Osteocyte (in vitro differentiated cells): ENCODE data around the gene CADM2. TPM values are rescaled to one million over a fixed set of nuclear protein-coding genes. Genes with fewer than 3 reads are reported as not detected.
A peak's percentile ranks its signal among the peaks of the same experiment; 100 is the strongest.

ENCODE experiments used
- DNase-seq: peaks from one replicate; pipeline ENCODE4 v3.0.0; 2021; ENCODE audit warnings: mixed read lengths; ENCODE audit not compliant: unreplicated experiment; ENCODE audit errors: extremely low spot score
- H3K27ac Mint-ChIP-seq: one replicate; pipeline ENCODE4 v1.8.0; 2021; ENCODE audit warnings: mild to moderate bottlenecking, mixed read lengths; ENCODE audit not compliant: unreplicated experiment
- H3K27me3 Mint-ChIP-seq: one replicate; pipeline ENCODE4 v1.8.0; 2021; ENCODE audit warnings: mixed read lengths; ENCODE audit not compliant: unreplicated experiment
- H3K36me3 Mint-ChIP-seq: one replicate; pipeline ENCODE4 v1.8.0; 2021; ENCODE audit warnings: mixed read lengths; ENCODE audit not compliant: unreplicated experiment
- H3K4me1 Mint-ChIP-seq: one replicate; pipeline ENCODE4 v1.8.0; 2021; ENCODE audit warnings: mixed read lengths; ENCODE audit not compliant: unreplicated experiment
- H3K4me3 Mint-ChIP-seq: one replicate; pipeline ENCODE4 v1.8.0; 2021; ENCODE audit warnings: mild to moderate bottlenecking, moderate library complexity, mixed read lengths; ENCODE audit not compliant: unreplicated experiment
- H3K9me3 Mint-ChIP-seq: one replicate; pipeline ENCODE4 v1.8.0; 2021; ENCODE audit warnings: mixed read lengths; ENCODE audit not compliant: unreplicated experiment
- total RNA-seq: library from RNA; stranded (reverse); gene quantifications from 2 replicates; pipeline ENCODE4 v1.2.1, GENCODE V29; 2021
- TF ChIP-seq, protein P1 (sequence below): fragments of 200-600 bp; sonication (generic); IDR thresholded peaks from 2 replicates; pipeline ENCODE4 v1.5.0; 2021; ENCODE audit warnings: antibody characterized with exemption, mild to moderate bottlenecking, moderate library complexity

The CADM2 gene
- total RNA-seq, 1 donor from 2014 or later: 1.5 TPM

- Mint-ChIP-seq H3K27ac (no peak overlapping the region), H3K9me3 (no peaks in the 10 kb centered on the region), H3K27me3 (no peaks in the 10 kb centered on the region), H3K4me1 (peaks cover 8% of the 10 kb centered on the region), H3K4me3 (no peak overlapping the region), H3K36me3 (no peaks in the 10 kb centered on the region)
- TF ChIP-seq, protein P1, sequence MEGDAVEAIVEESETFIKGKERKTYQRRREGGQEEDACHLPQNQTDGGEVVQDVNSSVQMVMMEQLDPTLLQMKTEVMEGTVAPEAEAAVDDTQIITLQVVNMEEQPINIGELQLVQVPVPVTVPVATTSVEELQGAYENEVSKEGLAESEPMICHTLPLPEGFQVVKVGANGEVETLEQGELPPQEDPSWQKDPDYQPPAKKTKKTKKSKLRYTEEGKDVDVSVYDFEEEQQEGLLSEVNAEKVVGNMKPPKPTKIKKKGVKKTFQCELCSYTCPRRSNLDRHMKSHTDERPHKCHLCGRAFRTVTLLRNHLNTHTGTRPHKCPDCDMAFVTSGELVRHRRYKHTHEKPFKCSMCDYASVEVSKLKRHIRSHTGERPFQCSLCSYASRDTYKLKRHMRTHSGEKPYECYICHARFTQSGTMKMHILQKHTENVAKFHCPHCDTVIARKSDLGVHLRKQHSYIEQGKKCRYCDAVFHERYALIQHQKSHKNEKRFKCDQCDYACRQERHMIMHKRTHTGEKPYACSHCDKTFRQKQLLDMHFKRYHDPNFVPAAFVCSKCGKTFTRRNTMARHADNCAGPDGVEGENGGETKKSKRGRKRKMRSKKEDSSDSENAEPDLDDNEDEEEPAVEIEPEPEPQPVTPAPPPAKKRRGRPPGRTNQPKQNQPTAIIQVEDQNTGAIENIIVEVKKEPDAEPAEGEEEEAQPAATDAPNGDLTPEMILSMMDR: no peak
- no peak for DNase-seq
Measured at GRCh38 chr3:85321892-85322291, 363.1 kb downstream of the CADM2 start.

DNA sequence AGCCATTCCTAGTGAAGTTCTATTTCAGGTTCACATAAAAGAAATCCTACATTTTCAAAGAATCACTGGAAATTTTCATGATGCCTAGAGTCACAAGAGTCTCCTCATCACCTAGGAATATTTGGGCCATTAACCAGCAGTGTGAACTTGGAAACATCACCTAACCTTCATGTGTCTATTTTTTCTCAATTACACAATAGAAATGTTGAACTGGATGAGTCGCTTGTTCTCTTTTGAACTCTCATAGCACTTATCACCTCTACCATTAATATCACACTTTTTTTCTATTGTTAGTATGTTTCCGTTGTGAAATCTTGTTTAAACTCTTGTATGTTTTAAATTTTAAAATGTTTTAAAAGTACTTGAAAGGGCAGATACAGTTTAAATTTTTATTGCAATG lies 371.3 kb downstream of the CADM2 start:
- no peak overlapping the region for H3K4me3 Mint-ChIP-seq
- H3K27ac Mint-ChIP-seq: no peak overlapping the region
- no peaks in the 10 kb centered on the region for H3K9me3 Mint-ChIP-seq
- H3K36me3 Mint-ChIP-seq: no peaks in the 10 kb centered on the region
- TF ChIP-seq, protein P1: no peak
- peaks cover 10% of the 10 kb centered on the region for H3K4me1 Mint-ChIP-seq
- no peak for DNase-seq
- no peaks in the 10 kb centered on the region for H3K27me3 Mint-ChIP-seq

DNA sequence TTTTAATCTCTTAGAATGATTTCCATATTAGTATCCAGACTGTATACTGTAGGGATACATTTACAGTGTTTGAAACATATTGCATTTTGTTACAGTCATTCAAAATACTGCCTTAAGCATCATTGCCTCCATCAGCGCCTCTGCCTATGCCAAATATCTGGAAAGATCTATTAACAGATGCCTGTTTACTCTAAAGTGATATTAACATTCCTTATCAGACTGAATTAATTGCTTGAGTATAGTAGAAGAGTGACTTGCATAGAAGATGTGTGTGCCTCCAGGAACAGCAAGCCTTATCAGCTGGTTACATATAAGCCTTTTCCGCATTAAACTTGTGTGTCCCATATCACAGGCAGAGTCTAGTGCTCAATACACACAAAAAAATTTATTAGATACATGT lies 379.1 kb downstream of the CADM2 start:
- TF ChIP-seq, protein P1: no peak
- no peaks in the 10 kb centered on the region for H3K9me3 Mint-ChIP-seq
- no peaks in the 10 kb centered on the region for H3K4me1 Mint-ChIP-seq
- no peak overlapping the region for H3K27ac Mint-ChIP-seq
- no peaks in the 10 kb centered on the region for H3K36me3 Mint-ChIP-seq
- DNase-seq: no peak
- no peak overlapping the region for H3K4me3 Mint-ChIP-seq
- no peaks in the 10 kb centered on the region for H3K27me3 Mint-ChIP-seq

DNA sequence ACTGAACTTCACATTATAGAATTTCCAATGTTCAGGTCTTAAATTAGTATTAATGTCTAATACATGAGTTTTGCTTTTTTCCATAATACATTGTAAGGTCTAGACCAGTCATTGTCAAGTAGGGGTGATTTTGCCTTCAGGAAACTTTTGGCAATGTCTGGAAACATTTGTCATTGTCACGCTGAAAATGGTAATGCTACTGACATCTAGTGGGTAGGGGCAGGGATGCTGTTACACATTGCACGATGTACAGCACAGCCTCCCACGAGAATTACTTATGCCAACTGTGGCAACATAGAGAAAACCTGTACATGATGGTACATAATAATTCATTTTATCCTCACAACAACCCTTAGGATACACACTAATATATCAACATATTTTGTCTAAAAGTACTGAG lies 384.1 kb downstream of the CADM2 start:
- no peak for DNase-seq
- Mint-ChIP-seq H3K27ac (no peak overlapping the region), H3K36me3 (no peaks in the 10 kb centered on the region)

DNA sequence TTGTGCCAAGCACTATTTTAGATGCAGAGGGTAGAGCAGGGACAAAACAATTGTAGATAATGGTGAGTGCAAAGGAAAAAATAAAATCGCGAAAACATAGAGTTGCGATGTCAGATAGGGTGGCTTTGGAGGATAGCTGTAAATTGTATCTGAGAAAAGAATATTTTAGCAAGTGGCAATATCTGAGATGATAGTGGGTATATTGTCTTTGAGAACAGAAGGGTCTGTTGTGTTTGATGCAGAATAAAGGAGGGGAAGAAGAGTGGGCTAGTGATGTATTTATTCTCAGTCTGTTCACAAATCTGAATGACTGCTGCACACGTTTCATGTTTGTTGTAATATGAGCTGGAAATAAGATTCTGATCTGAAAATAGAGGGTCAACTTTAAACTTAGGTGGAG lies 396.8 kb downstream of the CADM2 start:
- TF ChIP-seq, protein P1: no peak
- H3K27ac Mint-ChIP-seq: no peak overlapping the region
- H3K27me3 Mint-ChIP-seq: peaks cover 22% of the 10 kb centered on the region
- H3K4me1 Mint-ChIP-seq: no peaks in the 10 kb centered on the region
- H3K36me3 Mint-ChIP-seq: no peaks in the 10 kb centered on the region
- no peak for DNase-seq
- no peak overlapping the region for H3K4me3 Mint-ChIP-seq
- no peaks in the 10 kb centered on the region for H3K9me3 Mint-ChIP-seq

More for the DNA sequence above, 384.1 kb downstream of the CADM2 start:
- Mint-ChIP-seq H3K4me3 (no peak overlapping the region), H3K27me3 (peaks cover 1% of the 10 kb centered on the region), H3K9me3 (no peaks in the 10 kb centered on the region), H3K4me1 (no peaks in the 10 kb centered on the region)
- TF ChIP-seq, protein P1: peak; percentile 61
